ENCODE results near the gene CEP20. TPM values are rescaled to one million over a fixed set of nuclear protein-coding genes. Genes with fewer than 3 reads are reported as not detected.

CEP20 gene
- total RNA-seq, 1 experiment from 2014 or later, result 94.3 TPM

DNA sequence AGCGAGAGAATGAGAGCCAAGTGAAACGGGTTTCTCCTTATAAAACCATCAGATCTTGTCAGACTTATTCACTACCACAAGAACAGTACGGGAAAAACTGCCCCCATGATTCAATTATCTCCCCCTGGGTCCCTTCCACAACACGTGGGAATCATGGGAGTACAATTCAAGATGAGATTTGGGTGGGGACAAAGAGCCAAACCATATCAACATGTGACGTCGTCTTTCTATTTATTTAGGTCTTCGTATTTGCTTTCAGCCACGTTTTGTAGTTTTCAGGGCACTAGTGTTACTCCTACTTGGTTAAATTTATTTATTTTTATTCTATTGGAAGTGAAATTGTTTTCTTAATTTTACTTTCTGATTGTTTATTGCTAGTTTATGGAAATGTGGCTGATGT lies 27.9 kb upstream of the CEP20 start:
- Histone ChIP-seq H3K4me1 (ENCODE audit: control insufficient read depth, insufficient read depth, low read length) (no peaks in the 10 kb centered on the region), H3K36me3 (ENCODE audit: control insufficient read depth, insufficient read depth, low read length) (no peaks in the 10 kb centered on the region), H3K27me3 (ENCODE audit: control insufficient read depth, insufficient read depth, low read length) (no peaks in the 10 kb centered on the region), H3K4me3 (ENCODE audit: low read depth in 2 of 2, low read length in 2 of 2) (no peak overlapping the region), H3K9me3 (ENCODE audit: control insufficient read depth, insufficient read depth, low read depth, low read length) (no peaks in the 10 kb centered on the region), H3K27ac (ENCODE audit: low read length) (no peak overlapping the region)
- ChIA-PET CTCF (no interaction called here), POLR2A (no interaction called here)
- in situ Hi-C loops (cut with HindIII; ENCODE audit: low pct_unique_long_range_greater_than_20kb, low sequenced_read_pairs), result no loop called here
- BruUV-seq (replicated peaks), result no TSS peak
- no peak for DNase-seq (ENCODE audit: low read depth, low spot score)
- TF ChIP-seq POLR2AphosphoS5 (IDR thresholded peaks at IDR 0.05; ENCODE audit: low read depth, low read length) (no peak), SIN3A (IDR thresholded peaks at IDR 0.05; ENCODE audit: borderline replicate concordance, insufficient read depth, low read depth, low read length) (no peak), TCF7L2 (IDR thresholded peaks at IDR 0.05; ENCODE audit: low read depth, low read length) (no peak)
- TF ChIP-seq, protein P1, sequence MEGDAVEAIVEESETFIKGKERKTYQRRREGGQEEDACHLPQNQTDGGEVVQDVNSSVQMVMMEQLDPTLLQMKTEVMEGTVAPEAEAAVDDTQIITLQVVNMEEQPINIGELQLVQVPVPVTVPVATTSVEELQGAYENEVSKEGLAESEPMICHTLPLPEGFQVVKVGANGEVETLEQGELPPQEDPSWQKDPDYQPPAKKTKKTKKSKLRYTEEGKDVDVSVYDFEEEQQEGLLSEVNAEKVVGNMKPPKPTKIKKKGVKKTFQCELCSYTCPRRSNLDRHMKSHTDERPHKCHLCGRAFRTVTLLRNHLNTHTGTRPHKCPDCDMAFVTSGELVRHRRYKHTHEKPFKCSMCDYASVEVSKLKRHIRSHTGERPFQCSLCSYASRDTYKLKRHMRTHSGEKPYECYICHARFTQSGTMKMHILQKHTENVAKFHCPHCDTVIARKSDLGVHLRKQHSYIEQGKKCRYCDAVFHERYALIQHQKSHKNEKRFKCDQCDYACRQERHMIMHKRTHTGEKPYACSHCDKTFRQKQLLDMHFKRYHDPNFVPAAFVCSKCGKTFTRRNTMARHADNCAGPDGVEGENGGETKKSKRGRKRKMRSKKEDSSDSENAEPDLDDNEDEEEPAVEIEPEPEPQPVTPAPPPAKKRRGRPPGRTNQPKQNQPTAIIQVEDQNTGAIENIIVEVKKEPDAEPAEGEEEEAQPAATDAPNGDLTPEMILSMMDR (IDR thresholded peaks at IDR 0.05), result no peak
- TF ChIP-seq, protein P2, sequence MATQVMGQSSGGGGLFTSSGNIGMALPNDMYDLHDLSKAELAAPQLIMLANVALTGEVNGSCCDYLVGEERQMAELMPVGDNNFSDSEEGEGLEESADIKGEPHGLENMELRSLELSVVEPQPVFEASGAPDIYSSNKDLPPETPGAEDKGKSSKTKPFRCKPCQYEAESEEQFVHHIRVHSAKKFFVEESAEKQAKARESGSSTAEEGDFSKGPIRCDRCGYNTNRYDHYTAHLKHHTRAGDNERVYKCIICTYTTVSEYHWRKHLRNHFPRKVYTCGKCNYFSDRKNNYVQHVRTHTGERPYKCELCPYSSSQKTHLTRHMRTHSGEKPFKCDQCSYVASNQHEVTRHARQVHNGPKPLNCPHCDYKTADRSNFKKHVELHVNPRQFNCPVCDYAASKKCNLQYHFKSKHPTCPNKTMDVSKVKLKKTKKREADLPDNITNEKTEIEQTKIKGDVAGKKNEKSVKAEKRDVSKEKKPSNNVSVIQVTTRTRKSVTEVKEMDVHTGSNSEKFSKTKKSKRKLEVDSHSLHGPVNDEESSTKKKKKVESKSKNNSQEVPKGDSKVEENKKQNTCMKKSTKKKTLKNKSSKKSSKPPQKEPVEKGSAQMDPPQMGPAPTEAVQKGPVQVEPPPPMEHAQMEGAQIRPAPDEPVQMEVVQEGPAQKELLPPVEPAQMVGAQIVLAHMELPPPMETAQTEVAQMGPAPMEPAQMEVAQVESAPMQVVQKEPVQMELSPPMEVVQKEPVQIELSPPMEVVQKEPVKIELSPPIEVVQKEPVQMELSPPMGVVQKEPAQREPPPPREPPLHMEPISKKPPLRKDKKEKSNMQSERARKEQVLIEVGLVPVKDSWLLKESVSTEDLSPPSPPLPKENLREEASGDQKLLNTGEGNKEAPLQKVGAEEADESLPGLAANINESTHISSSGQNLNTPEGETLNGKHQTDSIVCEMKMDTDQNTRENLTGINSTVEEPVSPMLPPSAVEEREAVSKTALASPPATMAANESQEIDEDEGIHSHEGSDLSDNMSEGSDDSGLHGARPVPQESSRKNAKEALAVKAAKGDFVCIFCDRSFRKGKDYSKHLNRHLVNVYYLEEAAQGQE (IDR thresholded peaks at IDR 0.05; ENCODE audit: insufficient read depth in 1 of 2, low read depth in 2 of 2, low read length in 1 of 2), result no peak
- intact Hi-C loops (cut with micrococcal nuclease; ENCODE audit: unreplicated experiment), result no loop called here
- no peak for ATAC-seq

DNA sequence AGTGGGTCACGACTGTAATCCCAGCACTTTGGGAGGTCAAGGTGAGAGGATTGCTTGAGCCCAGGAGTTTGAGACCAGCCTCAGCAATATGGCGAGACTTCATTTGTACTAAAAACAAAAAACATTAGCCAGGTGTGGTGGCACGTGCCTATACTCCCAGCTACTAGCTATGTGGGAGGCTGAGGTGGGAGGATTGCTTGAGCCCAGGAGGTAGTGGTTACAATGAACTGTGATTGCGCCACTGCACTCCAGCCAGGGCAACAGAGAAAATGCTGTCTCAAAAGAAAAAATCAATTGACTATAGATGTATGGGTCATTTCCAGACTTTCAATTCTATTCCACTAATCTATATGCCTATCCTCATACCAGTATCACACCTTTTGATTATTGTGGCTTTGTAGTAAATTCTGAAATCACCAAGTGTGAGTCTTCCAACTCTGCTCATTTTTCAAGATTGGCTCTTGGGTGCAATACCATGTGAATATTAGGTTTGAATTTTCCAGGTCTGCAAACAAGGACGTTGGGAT lies 27.2 kb upstream of the CEP20 start:
- ChIA-PET CTCF (no interaction called here), POLR2A (no interaction called here)
- Histone ChIP-seq H3K9me3 (ENCODE audit: control insufficient read depth, insufficient read depth, low read depth, low read length) (no peaks in the 10 kb centered on the region), H3K36me3 (ENCODE audit: control insufficient read depth, insufficient read depth, low read length) (no peaks in the 10 kb centered on the region), H3K4me3 (ENCODE audit: low read depth in 2 of 2, low read length in 2 of 2) (no peak overlapping the region), H3K4me1 (ENCODE audit: control insufficient read depth, insufficient read depth, low read length) (no peaks in the 10 kb centered on the region), H3K27ac (ENCODE audit: low read length) (no peak overlapping the region), H3K27me3 (ENCODE audit: control insufficient read depth, insufficient read depth, low read length) (no peaks in the 10 kb centered on the region)
- in situ Hi-C loops (cut with HindIII; ENCODE audit: low pct_unique_long_range_greater_than_20kb, low sequenced_read_pairs), result no loop called here
- no peak for ATAC-seq
- TF ChIP-seq SIN3A (IDR thresholded peaks at IDR 0.05; ENCODE audit: borderline replicate concordance, insufficient read depth, low read depth, low read length), result no peak
- no peak for DNase-seq (ENCODE audit: low read depth, low spot score)
- intact Hi-C loops (cut with micrococcal nuclease; ENCODE audit: unreplicated experiment), result no loop called here
- BruUV-seq (replicated peaks), result no TSS peak

DNA sequence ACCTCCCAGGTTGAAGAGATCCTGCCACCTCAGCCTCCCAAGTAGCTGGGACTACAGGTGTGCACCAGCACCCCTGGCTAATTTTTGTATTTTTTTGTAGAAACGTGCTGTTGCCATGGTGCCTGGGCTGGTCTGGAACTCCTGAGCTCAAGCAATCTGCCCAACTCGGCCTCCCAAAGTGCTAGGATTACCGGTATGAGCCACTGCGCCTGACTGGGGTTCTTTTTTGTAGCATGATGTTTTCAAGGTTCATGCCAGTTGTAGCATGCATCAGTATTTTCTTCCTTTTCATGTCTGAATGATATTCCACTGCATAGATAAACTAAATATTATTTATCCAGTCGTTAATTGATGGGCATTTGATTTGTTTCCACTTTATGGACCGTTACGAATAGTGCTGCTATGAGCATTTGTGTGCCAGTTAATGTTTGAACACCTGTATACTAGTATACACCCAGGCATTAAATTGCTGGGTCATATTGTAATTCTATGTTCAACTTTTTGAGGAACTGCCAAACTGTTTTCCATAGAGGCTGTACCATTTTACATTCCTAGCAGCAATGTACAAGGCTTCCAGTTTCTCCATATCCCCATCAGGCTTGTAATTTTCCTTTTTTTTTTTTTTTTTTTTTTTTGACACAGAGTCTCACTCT lies 24.8 kb upstream of the CEP20 start:
- no peaks in the 10 kb centered on the region for H3K36me3 ChIP-seq (ENCODE audit: control insufficient read depth, insufficient read depth, low read length)
- POLR2A ChIA-PET, result no interaction called here
- H3K27me3 ChIP-seq (ENCODE audit: control insufficient read depth, insufficient read depth, low read length), result no peaks in the 10 kb centered on the region
- intact Hi-C loops (cut with micrococcal nuclease; ENCODE audit: unreplicated experiment) (no loop called here), in situ Hi-C loops (cut with HindIII; ENCODE audit: low pct_unique_long_range_greater_than_20kb, low sequenced_read_pairs) (no loop called here)
- BruUV-seq (replicated peaks), result no TSS peak
- ATAC-seq (no peak), DNase-seq (ENCODE audit: low read depth, low spot score) (no peak)
- CTCF ChIA-PET, result no interaction called here
- TF ChIP-seq TCF7L2 (IDR thresholded peaks at IDR 0.05; ENCODE audit: low read depth, low read length), result no peak
- no peak for TF ChIP-seq SIN3A (IDR thresholded peaks at IDR 0.05; ENCODE audit: borderline replicate concordance, insufficient read depth, low read depth, low read length)
- TF ChIP-seq, protein P1 (IDR thresholded peaks at IDR 0.05), result no peak
- no peak for TF ChIP-seq POLR2AphosphoS5 (IDR thresholded peaks at IDR 0.05; ENCODE audit: low read depth, low read length)
- TF ChIP-seq, protein P2 (IDR thresholded peaks at IDR 0.05; ENCODE audit: insufficient read depth in 1 of 2, low read depth in 2 of 2, low read length in 1 of 2), result no peak
- H3K9me3 ChIP-seq (ENCODE audit: control insufficient read depth, insufficient read depth, low read depth, low read length), result no peaks in the 10 kb centered on the region
- no peak overlapping the region for H3K27ac ChIP-seq (ENCODE audit: low read length)
- no peaks in the 10 kb centered on the region for H3K4me1 ChIP-seq (ENCODE audit: control insufficient read depth, insufficient read depth, low read length)
- H3K4me3 ChIP-seq (ENCODE audit: low read depth in 2 of 2, low read length in 2 of 2), result no peak overlapping the region
